ENCODE data around the gene ARHGEF10L.

DNA sequence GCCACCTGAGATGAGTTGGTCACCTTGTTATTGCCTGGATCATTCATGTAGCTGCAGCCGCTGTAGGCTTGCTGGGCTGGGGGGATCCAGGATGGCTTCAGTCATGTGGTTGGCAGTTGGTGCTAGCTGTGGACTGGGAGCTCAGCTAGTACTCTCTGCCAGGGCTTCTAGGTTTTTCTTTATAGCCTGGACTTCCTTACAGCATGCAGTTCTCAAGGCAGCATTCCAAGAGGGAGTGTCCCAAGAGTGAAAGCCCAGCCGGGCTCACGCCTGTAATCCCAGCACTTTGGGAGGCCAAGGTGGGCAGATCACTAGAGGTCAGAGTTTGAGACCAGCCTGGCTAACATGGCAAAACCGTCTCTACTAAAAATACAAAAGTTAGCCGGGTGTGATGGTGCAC, 192.0 kb downstream of the ARHGEF10L start:
- TF ChIP-seq, protein P1, sequence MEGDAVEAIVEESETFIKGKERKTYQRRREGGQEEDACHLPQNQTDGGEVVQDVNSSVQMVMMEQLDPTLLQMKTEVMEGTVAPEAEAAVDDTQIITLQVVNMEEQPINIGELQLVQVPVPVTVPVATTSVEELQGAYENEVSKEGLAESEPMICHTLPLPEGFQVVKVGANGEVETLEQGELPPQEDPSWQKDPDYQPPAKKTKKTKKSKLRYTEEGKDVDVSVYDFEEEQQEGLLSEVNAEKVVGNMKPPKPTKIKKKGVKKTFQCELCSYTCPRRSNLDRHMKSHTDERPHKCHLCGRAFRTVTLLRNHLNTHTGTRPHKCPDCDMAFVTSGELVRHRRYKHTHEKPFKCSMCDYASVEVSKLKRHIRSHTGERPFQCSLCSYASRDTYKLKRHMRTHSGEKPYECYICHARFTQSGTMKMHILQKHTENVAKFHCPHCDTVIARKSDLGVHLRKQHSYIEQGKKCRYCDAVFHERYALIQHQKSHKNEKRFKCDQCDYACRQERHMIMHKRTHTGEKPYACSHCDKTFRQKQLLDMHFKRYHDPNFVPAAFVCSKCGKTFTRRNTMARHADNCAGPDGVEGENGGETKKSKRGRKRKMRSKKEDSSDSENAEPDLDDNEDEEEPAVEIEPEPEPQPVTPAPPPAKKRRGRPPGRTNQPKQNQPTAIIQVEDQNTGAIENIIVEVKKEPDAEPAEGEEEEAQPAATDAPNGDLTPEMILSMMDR (conservative IDR thresholded peaks at IDR 0.05), result no peak
- no peak for TF ChIP-seq EZH2 (IDR thresholded peaks at IDR 0.05; ENCODE audit: low read depth)
